Measurements from ENCODE around the gene ARHGEF28. TPM values are rescaled to one million over a fixed set of nuclear protein-coding genes. Genes with fewer than 3 reads are reported as not detected.

The ARHGEF28 gene
- total and polyA plus RNA-seq, 2 donors (not counting 1 experiment from before 2014, with no cell fraction given), result not detected

DNA sequence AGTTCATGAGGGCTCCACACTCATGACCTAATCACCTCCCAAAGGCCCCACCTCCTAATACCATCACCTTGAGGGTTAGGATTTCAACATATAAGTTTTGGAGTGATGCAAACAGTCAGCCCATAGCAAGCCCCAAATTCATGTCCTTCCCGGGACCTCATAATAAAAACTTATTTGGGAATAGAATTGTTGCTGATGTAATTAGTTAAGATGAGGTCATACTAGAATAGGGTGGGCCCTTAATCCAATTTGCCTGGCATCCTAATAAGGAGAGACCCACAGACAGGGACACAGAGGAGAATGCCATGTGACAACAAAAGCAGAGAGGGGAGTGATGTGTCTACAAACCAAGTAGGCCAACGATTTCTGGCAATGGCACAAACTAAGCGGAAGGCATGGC lies 347.1 kb downstream of the ARHGEF28 start:
- intact Hi-C loops (cut with micrococcal nuclease), result no loop called here
- H3K27ac Mint-ChIP-seq, result no peak overlapping the region
- Histone ChIP-seq H3K79me2 (ENCODE audit: control insufficient read depth, insufficient read depth, low read length) (no peaks in the 10 kb centered on the region), H2AFZ (ENCODE audit: insufficient read depth, low read depth, low read length, poor library complexity, severe bottlenecking) (no peak overlapping the region), H3K36me3 (replicated peaks in 1 of 2; ENCODE audit: control extremely low read depth in 1 of 2, control insufficient read depth in 1 of 2, extremely low read depth in 1 of 2, insufficient read depth in 2 of 2, low read length in 1 of 2) (no peaks in the 10 kb centered on the region), H3K9me3 (ENCODE audit: control extremely low read depth in 1 of 3, control insufficient read depth in 2 of 3, insufficient read depth in 1 of 3, low read length in 2 of 3) (no peaks in the 10 kb centered on the region), H3K4me3 (ENCODE audit: control extremely low read depth in 1 of 5, extremely low read depth in 1 of 5, insufficient read depth in 1 of 5, low read depth in 2 of 5, low read length in 4 of 5) (no peak overlapping the region), H3K4me1 (ENCODE audit: control insufficient read depth in 2 of 2, insufficient read depth in 2 of 2, low read length in 2 of 2) (no peaks in the 10 kb centered on the region), H3K27ac (ENCODE audit: low read length in 2 of 2) (no peak overlapping the region), H3K4me2 (replicated peaks; ENCODE audit: low read depth, low read length, poor library complexity, severe bottlenecking) (no peak overlapping the region), H3K27me3 (replicated peaks in 1 of 4; ENCODE audit: control extremely low read depth in 1 of 4, control insufficient read depth in 3 of 4, insufficient read depth in 4 of 4, low read length in 3 of 4) (no peaks in the 10 kb centered on the region), H3K9ac (ENCODE audit: low read length) (no peak overlapping the region), H4K20me1 (ENCODE audit: control insufficient read depth, insufficient read depth, low read length, poor library complexity, severe bottlenecking) (no peaks in the 10 kb centered on the region)
- no peaks in the 10 kb centered on the region for H3K4me1 Mint-ChIP-seq
- no peak for ATAC-seq (ENCODE audit: low read depth)
- no peaks in the 10 kb centered on the region for H3K9me3 Mint-ChIP-seq (ENCODE audit: insufficient read depth)
- WGBS (ENCODE audit: insufficient coverage), result 94% methylated on average over 2 of the region's 3 CpGs
- TF ChIP-seq EZH2 (IDR thresholded peaks at IDR 0.05; ENCODE audit: borderline replicate concordance, insufficient read depth, low read depth, low read length, poor library complexity, severe bottlenecking), result no peak
- TF ChIP-seq, protein P1, sequence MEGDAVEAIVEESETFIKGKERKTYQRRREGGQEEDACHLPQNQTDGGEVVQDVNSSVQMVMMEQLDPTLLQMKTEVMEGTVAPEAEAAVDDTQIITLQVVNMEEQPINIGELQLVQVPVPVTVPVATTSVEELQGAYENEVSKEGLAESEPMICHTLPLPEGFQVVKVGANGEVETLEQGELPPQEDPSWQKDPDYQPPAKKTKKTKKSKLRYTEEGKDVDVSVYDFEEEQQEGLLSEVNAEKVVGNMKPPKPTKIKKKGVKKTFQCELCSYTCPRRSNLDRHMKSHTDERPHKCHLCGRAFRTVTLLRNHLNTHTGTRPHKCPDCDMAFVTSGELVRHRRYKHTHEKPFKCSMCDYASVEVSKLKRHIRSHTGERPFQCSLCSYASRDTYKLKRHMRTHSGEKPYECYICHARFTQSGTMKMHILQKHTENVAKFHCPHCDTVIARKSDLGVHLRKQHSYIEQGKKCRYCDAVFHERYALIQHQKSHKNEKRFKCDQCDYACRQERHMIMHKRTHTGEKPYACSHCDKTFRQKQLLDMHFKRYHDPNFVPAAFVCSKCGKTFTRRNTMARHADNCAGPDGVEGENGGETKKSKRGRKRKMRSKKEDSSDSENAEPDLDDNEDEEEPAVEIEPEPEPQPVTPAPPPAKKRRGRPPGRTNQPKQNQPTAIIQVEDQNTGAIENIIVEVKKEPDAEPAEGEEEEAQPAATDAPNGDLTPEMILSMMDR (IDR thresholded peaks at IDR 0.05), result no peak
- ChIA-PET POLR2A (no interaction called here), CTCF (no interaction called here)
- no peak for DNase-seq
- H3K27me3 Mint-ChIP-seq, result no peaks in the 10 kb centered on the region
- no peak overlapping the region for H3K4me3 Mint-ChIP-seq

DNA sequence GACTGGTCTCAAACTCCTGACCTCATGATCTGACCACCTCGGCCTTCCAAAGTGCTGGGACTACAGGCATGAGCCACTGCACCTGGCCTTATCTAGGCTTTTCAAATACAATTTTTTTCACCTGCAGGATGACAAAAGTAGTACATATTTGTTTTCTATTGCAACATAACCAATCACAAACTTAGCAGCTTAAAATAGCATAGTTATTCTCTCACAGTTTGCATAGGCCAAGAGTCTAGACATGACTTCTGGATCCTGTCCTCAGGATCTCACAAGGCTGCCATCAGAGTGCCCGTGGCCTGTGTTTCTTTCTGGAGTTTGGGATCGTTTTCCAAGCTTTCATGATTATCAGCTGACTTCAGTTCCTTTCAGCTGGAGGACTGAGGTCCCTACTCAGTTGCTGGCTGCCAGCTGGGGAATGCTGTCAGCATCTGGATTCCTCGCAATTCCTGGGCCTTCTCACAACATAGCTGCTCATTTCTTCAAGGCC lies 348.9 kb downstream of the ARHGEF28 start:
- no peak overlapping the region for H3K27ac Mint-ChIP-seq
- no peak overlapping the region for H3K4me3 Mint-ChIP-seq
- no peaks in the 10 kb centered on the region for H3K9me3 ChIP-seq (ENCODE audit: control extremely low read depth in 1 of 3, control insufficient read depth in 2 of 3, insufficient read depth in 1 of 3, low read length in 2 of 3)
- no peaks in the 10 kb centered on the region for H3K4me1 ChIP-seq (ENCODE audit: control insufficient read depth in 2 of 2, insufficient read depth in 2 of 2, low read length in 2 of 2)
- H3K9me3 Mint-ChIP-seq (ENCODE audit: insufficient read depth), result no peaks in the 10 kb centered on the region
- TF ChIP-seq EZH2 (IDR thresholded peaks at IDR 0.05; ENCODE audit: borderline replicate concordance, insufficient read depth, low read depth, low read length, poor library complexity, severe bottlenecking), result no peak
- TF ChIP-seq, protein P1 (IDR thresholded peaks at IDR 0.05), result no peak
- no peak overlapping the region for H3K9ac ChIP-seq (ENCODE audit: low read length)
- ChIA-PET POLR2A (no interaction called here), CTCF (no interaction called here)
- H3K36me3 ChIP-seq (replicated peaks in 1 of 2; ENCODE audit: control extremely low read depth in 1 of 2, control insufficient read depth in 1 of 2, extremely low read depth in 1 of 2, insufficient read depth in 2 of 2, low read length in 1 of 2), result no peaks in the 10 kb centered on the region
- no peak for ATAC-seq (ENCODE audit: low read depth)
- no peaks in the 10 kb centered on the region for H3K4me1 Mint-ChIP-seq
- intact Hi-C loops (cut with micrococcal nuclease), result no loop called here
- H3K27me3 ChIP-seq (replicated peaks in 1 of 4; ENCODE audit: control extremely low read depth in 1 of 4, control insufficient read depth in 3 of 4, insufficient read depth in 4 of 4, low read length in 3 of 4), result no peaks in the 10 kb centered on the region
- H3K27ac ChIP-seq (ENCODE audit: low read length in 2 of 2), result no peak overlapping the region
- WGBS (ENCODE audit: insufficient coverage), result 65% methylated on average over 4 of the region's 4 CpGs
- no peaks in the 10 kb centered on the region for H3K79me2 ChIP-seq (ENCODE audit: control insufficient read depth, insufficient read depth, low read length)
- no peaks in the 10 kb centered on the region for H3K27me3 Mint-ChIP-seq
- no peaks in the 10 kb centered on the region for H4K20me1 ChIP-seq (ENCODE audit: control insufficient read depth, insufficient read depth, low read length, poor library complexity, severe bottlenecking)
- no peak overlapping the region for H2AFZ ChIP-seq (ENCODE audit: insufficient read depth, low read depth, low read length, poor library complexity, severe bottlenecking)
- no peak overlapping the region for H3K4me2 ChIP-seq (replicated peaks; ENCODE audit: low read depth, low read length, poor library complexity, severe bottlenecking)
- H3K4me3 ChIP-seq (ENCODE audit: control extremely low read depth in 1 of 5, extremely low read depth in 1 of 5, insufficient read depth in 1 of 5, low read depth in 2 of 5, low read length in 4 of 5), result no peak overlapping the region
- no peak for DNase-seq

Data from B cell (primary cell).